ENCODE data around the gene NMUR1. TPM values are rescaled to one million over a fixed set of nuclear protein-coding genes. Genes with fewer than 3 reads are reported as not detected.

NMUR1 gene
- total RNA-seq, 4 donors from 2014 or later, result 0.21 to 2.5 (median 0.22) TPM; not detected in 1

DNA sequence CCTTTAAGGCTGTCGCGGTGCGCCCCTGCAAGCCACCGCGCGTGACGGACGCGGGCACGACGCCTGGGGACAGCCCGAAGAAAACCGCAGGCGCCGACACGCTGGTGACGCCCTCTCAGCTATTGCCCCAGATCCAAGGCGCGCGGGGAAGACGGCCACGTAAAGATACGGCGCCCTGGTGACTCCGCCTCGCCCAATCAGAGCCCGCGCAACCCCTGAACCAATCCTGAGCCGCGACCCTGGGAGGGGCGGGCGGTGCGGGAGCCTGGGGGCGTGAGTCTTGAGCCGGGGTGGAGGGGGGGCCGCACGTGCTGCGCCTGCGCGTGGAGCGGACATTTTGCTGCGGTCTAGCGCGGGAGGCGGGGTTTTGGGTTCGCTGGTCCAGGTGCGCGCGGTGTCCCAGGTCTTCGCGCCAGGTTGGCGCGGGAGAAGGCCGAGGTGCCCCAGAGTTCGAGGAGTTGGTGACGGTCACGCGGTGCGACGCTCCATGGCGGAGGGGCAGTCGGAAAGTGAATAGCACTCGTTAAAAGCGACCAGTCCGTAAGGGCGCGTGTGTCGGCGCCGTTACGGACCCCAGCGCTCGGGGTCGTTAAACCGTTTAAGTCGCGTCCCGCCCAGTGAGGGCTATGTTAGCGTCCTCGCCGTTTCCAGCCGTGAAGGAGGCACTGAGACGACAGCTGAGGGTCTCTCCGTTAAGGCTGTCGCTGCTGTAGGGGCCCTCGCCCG lies 15.9 kb downstream of the NMUR1 start:
- TF ChIP-seq EP300 (IDR thresholded peaks at IDR 0.05) (peak; percentile 89 to 95), POLR2A (IDR thresholded peaks at IDR 0.05) (peak; percentile 56 to 92)
- TF ChIP-seq, protein P1, sequence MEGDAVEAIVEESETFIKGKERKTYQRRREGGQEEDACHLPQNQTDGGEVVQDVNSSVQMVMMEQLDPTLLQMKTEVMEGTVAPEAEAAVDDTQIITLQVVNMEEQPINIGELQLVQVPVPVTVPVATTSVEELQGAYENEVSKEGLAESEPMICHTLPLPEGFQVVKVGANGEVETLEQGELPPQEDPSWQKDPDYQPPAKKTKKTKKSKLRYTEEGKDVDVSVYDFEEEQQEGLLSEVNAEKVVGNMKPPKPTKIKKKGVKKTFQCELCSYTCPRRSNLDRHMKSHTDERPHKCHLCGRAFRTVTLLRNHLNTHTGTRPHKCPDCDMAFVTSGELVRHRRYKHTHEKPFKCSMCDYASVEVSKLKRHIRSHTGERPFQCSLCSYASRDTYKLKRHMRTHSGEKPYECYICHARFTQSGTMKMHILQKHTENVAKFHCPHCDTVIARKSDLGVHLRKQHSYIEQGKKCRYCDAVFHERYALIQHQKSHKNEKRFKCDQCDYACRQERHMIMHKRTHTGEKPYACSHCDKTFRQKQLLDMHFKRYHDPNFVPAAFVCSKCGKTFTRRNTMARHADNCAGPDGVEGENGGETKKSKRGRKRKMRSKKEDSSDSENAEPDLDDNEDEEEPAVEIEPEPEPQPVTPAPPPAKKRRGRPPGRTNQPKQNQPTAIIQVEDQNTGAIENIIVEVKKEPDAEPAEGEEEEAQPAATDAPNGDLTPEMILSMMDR (IDR thresholded peaks at IDR 0.05), result peak in 1 of 5 experiments; percentile 20
- DNase-seq (ENCODE audit: low spot score in 2 of 2), result peak; percentile 96 to 97
- WGBS, 2 donors, result 2% methylated on average over 41 to 59 of the region's 87 CpGs
- H3K27me3 ChIP-seq, result no peaks in the 10 kb centered on the region
- H3K4me3 ChIP-seq, result peak overlapping the region; percentile 59 to 82 (median 74)
- H3K9me3 ChIP-seq, result no peaks in the 10 kb centered on the region
- no peaks in the 10 kb centered on the region for H3K36me3 ChIP-seq
- H3K4me1 ChIP-seq, result peaks cover 0 to 17% (median 5%) of the 10 kb centered on the region in 4 donors
- peak overlapping the region; percentile 72 to 94 (median 92) for H3K27ac ChIP-seq

DNA sequence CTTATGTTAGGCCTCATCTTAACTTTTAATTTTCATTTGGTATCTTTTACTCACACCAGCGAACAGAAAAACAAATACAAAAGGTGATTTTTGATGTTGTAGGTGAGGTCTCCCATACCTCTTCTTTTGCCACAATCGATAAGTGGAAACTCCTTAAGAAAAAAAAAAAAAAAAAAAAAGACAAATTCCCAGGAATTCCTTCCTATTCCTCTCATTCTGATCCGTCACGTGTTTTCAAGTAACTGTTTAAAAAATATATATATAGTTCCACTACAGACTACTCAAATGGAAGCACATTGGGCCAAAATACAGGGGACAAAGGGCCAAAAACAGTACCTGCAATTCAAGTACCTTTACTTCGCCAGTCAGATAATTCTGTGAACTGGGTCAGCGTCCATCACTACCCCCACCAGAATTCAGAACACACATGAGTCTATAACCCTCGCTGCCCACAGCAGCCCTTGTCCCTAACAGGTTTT lies 16.5 kb downstream of the NMUR1 start:
- Histone ChIP-seq H3K27me3 (no peaks in the 10 kb centered on the region), H3K4me3 (peak overlapping the region; percentile 59 to 82 (median 74)), H3K27ac (peak overlapping the region; percentile 72 to 94 (median 92)), H3K9me3 (no peaks in the 10 kb centered on the region), H3K4me1 (peaks cover 0 to 17% (median 5%) of the 10 kb centered on the region in 4 donors), H3K36me3 (no peaks in the 10 kb centered on the region)
- 17% methylated on average over 7 of the region's 7 CpGs for WGBS, 2 donors
- DNase-seq (ENCODE audit: low spot score in 2 of 2), result no peak
- no peak for TF ChIP-seq POLR2A (IDR thresholded peaks at IDR 0.05)

DNA sequence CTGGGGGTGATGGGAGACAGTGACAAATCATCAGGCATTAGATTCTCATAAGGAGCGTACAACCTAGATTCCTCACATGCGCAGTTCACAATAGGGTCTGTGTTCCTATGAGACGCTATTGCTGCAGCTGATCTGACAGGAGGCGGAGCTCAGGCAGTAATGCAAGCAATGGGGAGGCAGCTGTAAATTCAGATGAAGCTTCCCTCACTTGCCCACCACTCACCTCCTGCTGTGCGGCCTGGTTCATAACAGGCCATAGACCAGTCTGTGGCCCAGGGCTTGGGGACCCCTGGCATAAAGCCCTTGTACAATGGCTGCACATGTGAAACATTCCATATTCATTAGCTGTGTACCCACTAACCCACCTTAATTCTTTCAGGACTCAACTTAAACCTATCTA lies 18.0 kb downstream of the NMUR1 start:
- Histone ChIP-seq H3K9me3 (no peaks in the 10 kb centered on the region), H3K27me3 (no peaks in the 10 kb centered on the region), H3K4me1 (peaks cover 0 to 17% (median 5%) of the 10 kb centered on the region in 4 donors), H3K36me3 (peaks cover 0 to 9% (median 0%) of the 10 kb centered on the region in 3 donors), H3K27ac (peak overlapping the region in 1 of 4 donors; percentile 26), H3K4me3 (no peak overlapping the region)
- no peak for TF ChIP-seq POLR2A (IDR thresholded peaks at IDR 0.05)
- no peak for TF ChIP-seq EP300 (IDR thresholded peaks at IDR 0.05)
- TF ChIP-seq, protein P1 (IDR thresholded peaks at IDR 0.05), result no peak
- DNase-seq (ENCODE audit: low spot score in 2 of 2), result no peak
- 29 to 49% methylated on average over 5 of the region's 5 CpGs for WGBS, 2 donors

DNA sequence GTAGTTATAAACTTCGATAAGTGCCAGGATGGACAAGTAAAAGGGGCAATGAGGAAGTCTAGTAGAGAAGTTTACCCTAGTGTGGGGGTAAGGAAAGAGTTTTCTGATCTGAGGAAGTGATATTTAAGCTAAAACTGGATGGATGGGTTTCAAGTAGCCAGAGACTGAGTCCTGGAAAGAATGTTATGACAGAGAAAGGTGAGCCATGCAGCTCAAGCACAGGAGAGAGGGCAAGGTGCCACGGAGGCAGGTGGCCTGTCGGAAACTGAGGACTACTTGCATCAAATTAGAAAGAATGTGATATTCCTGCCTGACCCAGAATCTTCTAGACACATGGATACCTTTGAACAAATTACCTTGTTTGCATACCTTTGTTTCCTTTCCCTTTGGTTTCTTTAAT lies 26.5 kb downstream of the NMUR1 start:
- Histone ChIP-seq H3K27ac (no peak overlapping the region), H3K9me3 (no peaks in the 10 kb centered on the region), H3K27me3 (no peaks in the 10 kb centered on the region), H3K4me3 (no peak overlapping the region), H3K36me3 (peaks cover 0 to 61% (median 0%) of the 10 kb centered on the region in 3 donors), H3K4me1 (no peaks in the 10 kb centered on the region)
- TF ChIP-seq POLR2A (IDR thresholded peaks at IDR 0.05), result no peak
- TF ChIP-seq, protein P1 (IDR thresholded peaks at IDR 0.05), result no peak
- no peak for TF ChIP-seq EP300 (IDR thresholded peaks at IDR 0.05)
- no peak for DNase-seq (ENCODE audit: low spot score in 2 of 2)
- 87 to 89% methylated on average over 3 of the region's 3 CpGs for WGBS, 2 donors

DNA sequence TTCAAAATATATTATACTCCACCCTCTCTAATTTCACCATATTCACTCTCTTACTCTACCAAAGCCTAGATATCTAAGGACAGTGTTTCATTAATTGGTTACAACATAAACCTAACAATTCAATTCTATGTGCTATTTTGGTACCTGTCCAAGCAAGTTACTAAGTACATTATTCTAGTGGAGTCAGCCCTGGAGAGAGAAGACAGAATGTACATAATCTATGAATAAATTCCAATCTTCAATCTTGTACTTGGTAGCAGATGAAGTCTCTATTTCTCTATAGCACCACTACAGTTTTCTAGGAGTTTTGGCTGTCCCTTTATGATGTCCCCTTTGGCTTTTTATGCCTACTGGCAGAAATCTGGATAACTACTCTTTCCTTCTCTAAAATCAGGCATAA lies 27.6 kb downstream of the NMUR1 start:
- Histone ChIP-seq H3K4me3 (no peak overlapping the region), H3K9me3 (no peaks in the 10 kb centered on the region), H3K4me1 (no peaks in the 10 kb centered on the region), H3K27me3 (no peaks in the 10 kb centered on the region), H3K27ac (no peak overlapping the region), H3K36me3 (peaks cover 0 to 54% (median 0%) of the 10 kb centered on the region in 3 donors)
- DNase-seq (ENCODE audit: low spot score in 2 of 2), result no peak
- TF ChIP-seq POLR2A (IDR thresholded peaks at IDR 0.05) (no peak), EP300 (IDR thresholded peaks at IDR 0.05) (no peak)
- TF ChIP-seq, protein P1 (IDR thresholded peaks at IDR 0.05), result no peak

Measured in tibial nerve (tissue), 4 donors.